IMR-90 (cell line): ENCODE results near the gene SRRD. TPM values are rescaled to one million over a fixed set of nuclear protein-coding genes. Genes with fewer than 3 reads are reported as not detected.

Experiments
- ATAC-seq: fragments of 200-7000 bp; cut with Tn5 transposase; 2 replicates; pipeline ENCODE4 v1.9.1; 2020; ENCODE audit warnings: low read depth, mild to moderate bottlenecking, moderate library complexity
- BruUV-seq: library from RNA; stranded (reverse); fragments of 400-500 nt; replicated peaks from 2 replicates; lab custom pipeline; 2021; lab: Mats Ljungman, UMichigan
- CTCF ChIA-PET: fragments of 300-600 bp; formaldehyde crosslinking; extraction: SDS; loops from one replicate; lab custom pipeline; 2021; ENCODE audit warnings: antibody characterized with exemption; lab: Yijun Ruan, JAX
- POLR2A ChIA-PET: fragments of 300-600 bp; sonication (Branson Sonifier 250); formaldehyde crosslinking; loops from one replicate; lab custom pipeline; 2022; ENCODE audit warnings: antibody characterized with exemption; ENCODE audit not compliant: unreplicated experiment; lab: Charles Lee
- DNase-seq: peaks from one replicate; pipeline ENCODE4 v3.0.0; 2013
- H2AFZ ChIP-seq: replicated peaks from 2 replicates; pipeline ENCODE3; 2013; ENCODE audit warnings: low read length, mild to moderate bottlenecking; ENCODE audit not compliant: poor library complexity
- H2AK5ac ChIP-seq: 2 replicates; pipeline ENCODE4 v1.6.1; 2013; ENCODE audit warnings: low read depth, low read length, inconsistent platforms
- H2AK9ac ChIP-seq: replicated peaks from 2 replicates; pipeline ENCODE3; 2013; ENCODE audit warnings: mild to moderate bottlenecking, low read depth, low read length, moderate library complexity; ENCODE audit not compliant: poor library complexity
- H2BK120ac ChIP-seq: 2 replicates; pipeline ENCODE4 v1.6.1; 2013; ENCODE audit warnings: low read depth, low read length, inconsistent platforms
- H2BK15ac ChIP-seq: 3 replicates; pipeline ENCODE4 v1.6.1; 2013; ENCODE audit warnings: low read depth, low read length, inconsistent platforms
- H2BK20ac ChIP-seq: 2 replicates; pipeline ENCODE4 v1.6.1; 2013; ENCODE audit warnings: low read depth, mild to moderate bottlenecking, inconsistent platforms, low read length, moderate library complexity
- H2BK5ac ChIP-seq: 2 replicates; pipeline ENCODE4 v1.6.1; 2013; ENCODE audit warnings: mild to moderate bottlenecking, low read depth, low read length, inconsistent platforms; ENCODE audit not compliant: poor library complexity, severe bottlenecking
- H3K14ac ChIP-seq: replicated peaks from 2 replicates; pipeline ENCODE4 v1.6.1; 2013; ENCODE audit warnings: low read depth, low read length, inconsistent platforms
- H3K18ac ChIP-seq: 2 replicates; pipeline ENCODE4 v1.6.1; 2013; ENCODE audit warnings: low read depth, low read length, control low read depth
- H3K23ac ChIP-seq: 2 replicates; pipeline ENCODE4 v1.6.1; 2013; ENCODE audit warnings: low read depth, low read length, inconsistent platforms
- H3K27ac ChIP-seq: 2 replicates; pipeline ENCODE4 v1.5.1; 2013; ENCODE audit warnings: mild to moderate bottlenecking, control low read depth, low read length; ENCODE audit not compliant: insufficient read depth
- H3K27me3 ChIP-seq: 2 replicates; pipeline ENCODE4 v1.6.1; 2013; ENCODE audit warnings: low read length; ENCODE audit not compliant: control insufficient read depth, insufficient read depth
- H3K36me3 ChIP-seq: 2 replicates; pipeline ENCODE4 v1.6.1; 2013; ENCODE audit warnings: low read length, mixed read lengths; ENCODE audit not compliant: control insufficient read depth, insufficient read depth
- H3K4ac ChIP-seq: 2 replicates; pipeline ENCODE4 v1.6.1; 2013; ENCODE audit warnings: low read depth, low read length, inconsistent platforms
- H3K4me1 ChIP-seq: 2 replicates; pipeline ENCODE4 v1.6.1; 2013; ENCODE audit warnings: low read length, mixed read lengths; ENCODE audit not compliant: control insufficient read depth, insufficient read depth
- H3K4me2 ChIP-seq: 2 replicates; pipeline ENCODE4 v1.6.1; 2013; ENCODE audit warnings: low read depth, mild to moderate bottlenecking, control low read depth, low read length, moderate library complexity
- H3K4me3 ChIP-seq: 2 replicates; pipeline ENCODE4 v1.5.1; 2013; ENCODE audit warnings: low read depth, mild to moderate bottlenecking, control low read depth, low read length, moderate library complexity; ENCODE audit not compliant: insufficient read depth
- H3K56ac ChIP-seq: 2 replicates; pipeline ENCODE4 v1.6.1; 2013; ENCODE audit warnings: low read length, inconsistent platforms; ENCODE audit not compliant: insufficient read depth; ENCODE audit errors: extremely low read depth
- H3K79me1 ChIP-seq, 2 experiments: 2 replicates each; pipeline ENCODE4 v1.6.1; 2013; ENCODE audit warnings: low read length in 2 of 2, inconsistent platforms in 1 of 2, low read depth in 1 of 2
- H3K9ac ChIP-seq: 2 replicates; pipeline ENCODE4 v1.6.1; 2013; ENCODE audit warnings: low read depth, low read length, control low read depth
- H3K9me1 ChIP-seq: 2 replicates; pipeline ENCODE4 v1.6.1; 2013; ENCODE audit warnings: low read length, inconsistent platforms; ENCODE audit not compliant: insufficient read depth
- H3K9me3 ChIP-seq: 2 replicates; pipeline ENCODE4 v1.6.1; 2013; ENCODE audit warnings: low read length; ENCODE audit not compliant: control insufficient read depth, insufficient read depth
- H4K20me1 ChIP-seq: 2 replicates; pipeline ENCODE4 v1.6.1; 2013; ENCODE audit warnings: low read length, inconsistent platforms; ENCODE audit not compliant: insufficient read depth
- H4K5ac ChIP-seq: 2 replicates; pipeline ENCODE4 v1.6.1; 2013; ENCODE audit warnings: mild to moderate bottlenecking, low read depth, low read length, control low read depth
- H4K8ac ChIP-seq, 2 experiments: 2 replicates each; pipeline ENCODE4 v1.6.1; 2013; ENCODE audit warnings: low read depth in 2 of 2, low read length in 2 of 2, control low read depth in 1 of 2, inconsistent platforms in 1 of 2
- H4K91ac ChIP-seq: 2 replicates; pipeline ENCODE4 v1.6.1; 2013; ENCODE audit warnings: low read depth, low read length, inconsistent platforms; ENCODE audit not compliant: insufficient read depth
- BHLHE40 ChIP-seq: fragments of 150-350 bp; IDR thresholded peaks from 2 replicates; pipeline ENCODE4 v1.6.1; 2016; ENCODE audit warnings: mild to moderate bottlenecking, low read depth, low read length
- MAFK ChIP-seq: IDR thresholded peaks from 2 replicates; pipeline ENCODE4 v1.6.1; 2012; ENCODE audit warnings: low read depth, low read length, improper control_type of control experiment
- MAZ ChIP-seq: IDR thresholded peaks from 2 replicates; pipeline ENCODE4 v1.6.1; 2012; ENCODE audit warnings: low read depth, mild to moderate bottlenecking, low read length, improper control_type of control experiment, moderate library complexity, borderline replicate concordance
- MXI1 ChIP-seq: IDR thresholded peaks from 2 replicates; pipeline ENCODE4 v1.6.1; 2012; ENCODE audit warnings: low read depth, mild to moderate bottlenecking, low read length, moderate library complexity, borderline replicate concordance
- NFE2L2 ChIP-seq: fragments of 150-350 bp; IDR thresholded peaks from 2 replicates; pipeline ENCODE4 v1.6.1; 2016; ENCODE audit warnings: low read depth, mild to moderate bottlenecking, low read length
- POLR2A ChIP-seq: IDR thresholded peaks from 2 replicates; pipeline ENCODE4 v1.6.1; 2012; ENCODE audit warnings: mild to moderate bottlenecking, low read depth, low read length
- RAD21 ChIP-seq: IDR thresholded peaks from 2 replicates; pipeline ENCODE4 v1.6.1; 2012; ENCODE audit warnings: low read length, improper control_type of control experiment
- SMC3 ChIP-seq: fragments of 150-350 bp; IDR thresholded peaks from 2 replicates; pipeline ENCODE4 v1.6.1; 2016; ENCODE audit warnings: low read depth, mild to moderate bottlenecking, antibody characterized with exemption, low read length, moderate library complexity
- dilution Hi-C: fragments of 300-500 bp; cut with HindIII; formaldehyde crosslinking; loops from one replicate; pipeline ENCODE4 v1.14.3; 2018; ENCODE audit warnings: low sequenced_read_pairs; ENCODE audit not compliant: unreplicated experiment
- in situ Hi-C: fragments of 300-500 bp; cut with MboI; formaldehyde crosslinking; loops from 3 replicates; pipeline ENCODE4 v1.14.3; 2019; ENCODE audit warnings: low sequenced_read_pairs, inconsistent platforms, mixed read lengths
- intact Hi-C: fragments of 100-400 bp; cut with micrococcal nuclease; formaldehyde crosslinking; loops from 2 replicates; pipeline ENCODE4 v1.10.0; 2022
- polyA plus RNA-seq, 3 experiments: library from polyadenylated mRNA; depleted of rRNA; stranded (reverse); fragments of >200 nt; gene quantifications; 2 replicates each; pipeline ENCODE4 v1.2.3, GENCODE V29; 2012; ENCODE audit warnings: low replicate concordance in 1 of 3
- total RNA-seq: library from RNA; depleted of rRNA; stranded (reverse); fragments of >200 nt; gene quantifications from 2 replicates; pipeline ENCODE4 v1.2.3, GENCODE V29; 2012
- TF ChIP-seq, protein P1 (sequence below): conservative IDR thresholded peaks from 2 replicates; pipeline ENCODE4 v1.5.1; 2012; ENCODE audit warnings: mild to moderate bottlenecking, low read depth, low read length, improper control_type of control experiment
- TF ChIP-seq, protein P2 (sequence below): fragments of 150-350 bp; IDR thresholded peaks from 2 replicates; pipeline ENCODE4 v1.6.1; 2017; ENCODE audit warnings: mild to moderate bottlenecking, antibody characterized with exemption, low read length, low read depth

The SRRD gene
- total and polyA plus RNA-seq, 2 of the 4 experiments (the other 2 are of a cell fraction): 18.3 to 24.0 TPM

DNA sequence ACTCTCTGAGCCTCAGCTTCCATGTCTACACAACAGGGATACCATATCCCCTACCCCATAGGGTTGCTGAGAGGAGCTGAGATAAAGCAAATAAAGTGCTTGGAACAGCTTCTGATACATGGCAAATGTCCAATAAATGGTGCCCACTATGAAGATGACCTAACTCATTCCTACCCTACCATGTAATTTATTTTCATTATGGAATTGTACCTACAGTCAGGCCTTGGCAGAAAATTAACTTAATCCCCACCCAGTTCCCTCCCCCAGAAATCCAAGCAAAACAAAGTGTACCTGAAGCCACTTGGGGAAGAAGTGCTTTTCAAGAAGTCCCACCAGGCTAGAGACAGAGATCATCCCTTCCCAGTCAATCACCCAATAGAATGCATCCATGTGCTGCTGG lies 10.8 kb downstream of the SRRD start:
- in situ Hi-C loops: no loop called here
- intact Hi-C loops: no loop called here

More for the DNA sequence above, 10.8 kb downstream of the SRRD start:
- H3K4me3 ChIP-seq: no peak overlapping the region
- H2BK20ac ChIP-seq: no peak overlapping the region
- DNase-seq (no peak), ATAC-seq (no peak)
- no peak overlapping the region for H3K23ac ChIP-seq
- H2BK15ac ChIP-seq: no peak overlapping the region
- H4K91ac ChIP-seq: no peak overlapping the region
- no peak overlapping the region for H2BK5ac ChIP-seq
- H3K4me1 ChIP-seq: no peaks in the 10 kb centered on the region
- dilution Hi-C loops: no loop called here
- no peaks in the 10 kb centered on the region; the same call in 1 of the 2 replicates for H4K20me1 ChIP-seq
- H3K27ac ChIP-seq: no peak overlapping the region
- H2BK120ac ChIP-seq: no peak overlapping the region
- H3K4me2 ChIP-seq: no peak overlapping the region
- no peak overlapping the region for H4K5ac ChIP-seq
- H3K79me1 ChIP-seq: peaks cover 8 to 37% of the 10 kb centered on the region in 2 experiments; a peak in 3 of 4 replicates
- no peak overlapping the region for H4K8ac ChIP-seq
- H3K9me3 ChIP-seq: no peaks in the 10 kb centered on the region
- TF ChIP-seq MAFK: no peak
- TF ChIP-seq SMC3: no peak
- TF ChIP-seq BHLHE40: no peak
- TF ChIP-seq POLR2A: no peak
- no peak for TF ChIP-seq MAZ
- TF ChIP-seq, protein P1, sequence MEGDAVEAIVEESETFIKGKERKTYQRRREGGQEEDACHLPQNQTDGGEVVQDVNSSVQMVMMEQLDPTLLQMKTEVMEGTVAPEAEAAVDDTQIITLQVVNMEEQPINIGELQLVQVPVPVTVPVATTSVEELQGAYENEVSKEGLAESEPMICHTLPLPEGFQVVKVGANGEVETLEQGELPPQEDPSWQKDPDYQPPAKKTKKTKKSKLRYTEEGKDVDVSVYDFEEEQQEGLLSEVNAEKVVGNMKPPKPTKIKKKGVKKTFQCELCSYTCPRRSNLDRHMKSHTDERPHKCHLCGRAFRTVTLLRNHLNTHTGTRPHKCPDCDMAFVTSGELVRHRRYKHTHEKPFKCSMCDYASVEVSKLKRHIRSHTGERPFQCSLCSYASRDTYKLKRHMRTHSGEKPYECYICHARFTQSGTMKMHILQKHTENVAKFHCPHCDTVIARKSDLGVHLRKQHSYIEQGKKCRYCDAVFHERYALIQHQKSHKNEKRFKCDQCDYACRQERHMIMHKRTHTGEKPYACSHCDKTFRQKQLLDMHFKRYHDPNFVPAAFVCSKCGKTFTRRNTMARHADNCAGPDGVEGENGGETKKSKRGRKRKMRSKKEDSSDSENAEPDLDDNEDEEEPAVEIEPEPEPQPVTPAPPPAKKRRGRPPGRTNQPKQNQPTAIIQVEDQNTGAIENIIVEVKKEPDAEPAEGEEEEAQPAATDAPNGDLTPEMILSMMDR: no peak
- no peak for TF ChIP-seq RAD21
- TF ChIP-seq, protein P2, sequence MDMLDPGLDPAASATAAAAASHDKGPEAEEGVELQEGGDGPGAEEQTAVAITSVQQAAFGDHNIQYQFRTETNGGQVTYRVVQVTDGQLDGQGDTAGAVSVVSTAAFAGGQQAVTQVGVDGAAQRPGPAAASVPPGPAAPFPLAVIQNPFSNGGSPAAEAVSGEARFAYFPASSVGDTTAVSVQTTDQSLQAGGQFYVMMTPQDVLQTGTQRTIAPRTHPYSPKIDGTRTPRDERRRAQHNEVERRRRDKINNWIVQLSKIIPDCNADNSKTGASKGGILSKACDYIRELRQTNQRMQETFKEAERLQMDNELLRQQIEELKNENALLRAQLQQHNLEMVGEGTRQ: no peak
- no peak for TF ChIP-seq MXI1
- no peak for TF ChIP-seq NFE2L2
- ChIA-PET POLR2A (no interaction called here), CTCF (interaction anchor here (1.7 kb wide), 1 partner anchor 9 kb away, joined by 5 read pairs; no protein-coding TSS in a partner anchor)
- no peak overlapping the region for H3K18ac ChIP-seq
- H2AK5ac ChIP-seq: 0 out of 2 replicates have a peak overlapping the region, but pooled peaks have one; percentile 5
- H3K14ac ChIP-seq: no peak overlapping the region
- no peaks in the 10 kb centered on the region for H3K9me1 ChIP-seq
- no peak overlapping the region for H3K56ac ChIP-seq
- H3K36me3 ChIP-seq: peaks cover 61% of the 10 kb centered on the region
- H2AK9ac ChIP-seq: no peak overlapping the region
- no peak overlapping the region for H3K4ac ChIP-seq
- no peaks in the 10 kb centered on the region for H3K27me3 ChIP-seq
- no peak overlapping the region for H3K9ac ChIP-seq
- no TSS peak for BruUV-seq
- no peak overlapping the region for H2AFZ ChIP-seq
